Stomach (tissue), 9 donors: ENCODE measurements around the gene CLIC5. TPM values are rescaled to one million over a fixed set of nuclear protein-coding genes. Genes with fewer than 3 reads are reported as not detected.
A peak's percentile ranks its signal among the peaks of the same experiment; 100 is the strongest.

ENCODE experiments used
- DNase-seq, 2 donors: peaks; one replicate each; pipeline versions ENCODE4 v3.0.0 to v3.0.0-alpha.2; 2013 to 2019
- H3K27ac ChIP-seq, 5 donors: fragments of 200-600 bp in 4 of 5; sonication (generic) in 4 of 5; one replicate each; pipeline ENCODE4 v1.5.1; 2013 to 2019; ENCODE audit warnings: mild to moderate bottlenecking in 1 of 5, moderate library complexity in 1 of 5
- H3K27me3 ChIP-seq, 3 donors: fragments of 200-600 bp; sonication (generic); one replicate each; pipeline ENCODE4 v1.5.1; 2017 to 2019; ENCODE audit warnings: mixed run types in 1 of 3
- H3K36me3 ChIP-seq, 4 donors: fragments of 200-600 bp; sonication (generic); 1 replicate in 3 of 4; 2 replicates in 1 of 4; pipeline ENCODE4 v1.5.1; 2016 to 2019
- H3K4me1 ChIP-seq, 4 donors: fragments of 200-600 bp; sonication (generic); one replicate each; pipeline ENCODE4 v1.5.1; 2016 to 2019
- H3K4me3 ChIP-seq, 4 donors: fragments of 200-600 bp; sonication (generic) in 3 of 4; one replicate each; pipeline ENCODE4 v1.5.1; 2016 to 2019; ENCODE audit warnings: mild to moderate bottlenecking in 1 of 4
- H3K9me3 ChIP-seq, 4 donors: fragments of 200-600 bp; sonication (generic); one replicate each; pipeline ENCODE4 v1.5.1; 2016 to 2019
- EP300 ChIP-seq: sonication (generic); formaldehyde crosslinking; IDR thresholded peaks from one replicate; pipeline ENCODE4 v1.6.1; 2017; ENCODE audit warnings: antibody characterized with exemption
- POLR2A ChIP-seq, 4 donors: fragments of 450-650 bp; IDR thresholded peaks; one replicate each; pipeline ENCODE4 v1.6.1; 2016; ENCODE audit warnings: antibody characterized with exemption in 4 of 4, control low read depth in 2 of 4, mild to moderate bottlenecking in 1 of 4, moderate library complexity in 1 of 4
- POLR2AphosphoS5 ChIP-seq, 3 donors: sonication (generic); formaldehyde crosslinking; IDR thresholded peaks; one replicate each; pipeline ENCODE4 v1.6.1; 2016; ENCODE audit warnings: antibody characterized with exemption in 3 of 3
- WGBS, 5 donors: extraction: QIAGEN DNeasy Blood & Tissue Kit in 3 of 5; methylation state at CpG; one replicate each; pipeline versions ENCODE4 v1.1.5 to v1.1.7; 2013 to 2018; 5-methylcytosine and 5-hydroxymethylcytosine counted together
- intact Hi-C: fragments of 100-400 bp; cut with DNase I; formaldehyde crosslinking; loops from one replicate; pipeline ENCODE4 v1.15.1; 2023; ENCODE audit warnings: low total_unique reads
- polyA plus RNA-seq, 3 donors: library from polyadenylated mRNA; stranded (reverse); fragments of 200-250 nt; gene quantifications; one replicate each; pipeline ENCODE4 v1.2.3, GENCODE V29; 2013
- total RNA-seq, 5 donors: library from RNA; depleted of rRNA; stranded (reverse); fragments of >200 nt; gene quantifications; one replicate each; pipeline versions ENCODE4 v1.1.0 to v1.2.3, GENCODE V29; 2014 to 2016
- TF ChIP-seq, protein P1 (sequence below), 7 experiments: fragments of 450-650 bp in 4 of 7; fragments of 200-600 bp in 3 of 7; sonication (generic) in 3 of 7; IDR thresholded peaks; one replicate each; pipeline ENCODE4 v1.5.1; 2016 to 2019; ENCODE audit warnings: antibody characterized with exemption in 7 of 7, control low read depth in 2 of 7, mild to moderate bottlenecking in 1 of 7
- donor health status: healthy with polysubstance abuse.
- donor health status: Bipolar disorder and iron deficiency.
- donor health status: healthy.

CLIC5 gene
- total and polyA plus RNA-seq, 8 donors: 0.19 to 30.4 (median 2.0) TPM; not detected in 1

DNA sequence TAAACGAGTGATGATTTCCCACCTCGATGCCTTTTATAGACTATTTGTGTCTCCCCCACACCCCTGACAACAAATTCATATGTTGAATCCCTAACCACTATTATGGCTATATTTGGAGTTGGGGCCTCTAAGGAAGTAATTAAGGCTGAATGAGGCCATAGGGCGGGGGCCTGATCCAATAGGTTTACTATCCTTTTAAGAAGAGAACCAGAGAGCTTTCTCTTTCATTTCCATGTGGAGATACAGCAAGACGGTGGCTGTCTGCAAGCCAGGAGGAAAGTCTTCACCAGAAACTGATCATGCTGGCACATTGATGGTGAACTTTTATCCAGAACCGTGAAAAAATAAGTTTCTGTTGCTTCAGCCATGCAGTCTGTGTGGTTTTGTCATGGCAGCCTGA, 38.9 kb upstream of the CLIC5 start:
- intact Hi-C loops: no loop called here
- Histone ChIP-seq H3K9me3 (peaks cover 0 to 5% (median 4%) of the 10 kb centered on the region in 4 donors), H3K27me3 (peaks cover 0 to 8% (median 0%) of the 10 kb centered on the region in 3 donors), H3K27ac (peak overlapping the region in 2 of 5 donors; percentile 1 to 5), H3K4me1 (no peaks in the 10 kb centered on the region), H3K36me3 (no peaks in the 10 kb centered on the region), H3K4me3 (no peak overlapping the region)
- 82 to 88% (median 86%) methylated on average over 5 of the region's 5 CpGs for WGBS, 5 donors
- no peak for TF ChIP-seq POLR2A (IDR thresholded peaks at IDR 0.05)
- TF ChIP-seq POLR2AphosphoS5 (IDR thresholded peaks at IDR 0.05): no peak
- TF ChIP-seq EP300: no peak
- TF ChIP-seq, protein P1, sequence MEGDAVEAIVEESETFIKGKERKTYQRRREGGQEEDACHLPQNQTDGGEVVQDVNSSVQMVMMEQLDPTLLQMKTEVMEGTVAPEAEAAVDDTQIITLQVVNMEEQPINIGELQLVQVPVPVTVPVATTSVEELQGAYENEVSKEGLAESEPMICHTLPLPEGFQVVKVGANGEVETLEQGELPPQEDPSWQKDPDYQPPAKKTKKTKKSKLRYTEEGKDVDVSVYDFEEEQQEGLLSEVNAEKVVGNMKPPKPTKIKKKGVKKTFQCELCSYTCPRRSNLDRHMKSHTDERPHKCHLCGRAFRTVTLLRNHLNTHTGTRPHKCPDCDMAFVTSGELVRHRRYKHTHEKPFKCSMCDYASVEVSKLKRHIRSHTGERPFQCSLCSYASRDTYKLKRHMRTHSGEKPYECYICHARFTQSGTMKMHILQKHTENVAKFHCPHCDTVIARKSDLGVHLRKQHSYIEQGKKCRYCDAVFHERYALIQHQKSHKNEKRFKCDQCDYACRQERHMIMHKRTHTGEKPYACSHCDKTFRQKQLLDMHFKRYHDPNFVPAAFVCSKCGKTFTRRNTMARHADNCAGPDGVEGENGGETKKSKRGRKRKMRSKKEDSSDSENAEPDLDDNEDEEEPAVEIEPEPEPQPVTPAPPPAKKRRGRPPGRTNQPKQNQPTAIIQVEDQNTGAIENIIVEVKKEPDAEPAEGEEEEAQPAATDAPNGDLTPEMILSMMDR (IDR thresholded peaks at IDR 0.05): no peak
- no peak for DNase-seq

DNA sequence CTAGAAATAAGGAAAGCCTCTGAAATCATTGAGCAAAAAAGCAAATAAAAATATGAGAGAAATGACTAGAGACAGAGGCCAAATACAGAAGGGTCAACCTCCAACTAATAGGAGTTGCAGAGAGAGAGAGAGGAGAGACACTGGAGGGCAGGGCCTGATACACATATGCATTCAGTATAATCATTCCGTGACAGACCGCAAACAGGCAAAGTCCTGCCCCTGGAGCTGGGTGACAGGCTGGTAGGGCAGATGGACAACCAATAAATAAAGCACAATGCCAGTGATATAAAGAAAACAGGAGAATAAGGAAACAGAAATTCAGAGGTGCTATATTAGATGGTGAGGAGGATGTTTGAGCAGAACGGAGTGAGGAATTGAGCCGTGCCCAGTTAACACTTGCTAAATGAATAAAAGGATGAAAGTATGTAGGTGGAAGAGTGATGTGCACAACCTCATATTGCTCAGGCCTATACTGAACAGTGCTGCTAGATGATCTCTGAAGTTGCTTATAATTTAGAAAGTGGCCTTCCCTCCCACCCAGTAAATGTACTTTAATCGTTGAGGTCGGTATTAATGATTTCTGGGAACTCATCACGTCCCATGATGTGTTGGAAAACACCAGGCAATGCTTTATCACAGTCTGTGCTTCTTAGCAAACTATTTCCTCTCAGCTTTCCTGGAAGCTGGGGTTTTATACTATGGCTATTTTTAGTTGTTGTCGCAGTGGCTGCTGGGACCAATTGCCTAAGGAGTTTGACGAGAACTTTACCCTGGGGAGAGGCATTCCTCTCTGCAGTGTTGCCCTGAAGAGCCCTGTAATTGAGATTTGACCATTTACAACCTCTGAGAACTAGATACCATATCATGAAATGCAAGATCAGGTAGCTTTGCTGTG, 37.6 kb upstream of the CLIC5 start:
- TF ChIP-seq POLR2AphosphoS5 (IDR thresholded peaks at IDR 0.05): peak in 1 of 3 donors; percentile 5
- no peak for TF ChIP-seq EP300
- 44 to 57% (median 49%) methylated on average over 9 of the region's 9 CpGs for WGBS, 5 donors
- Histone ChIP-seq H3K4me1 (no peaks in the 10 kb centered on the region), H3K9me3 (peaks cover 0 to 5% (median 4%) of the 10 kb centered on the region in 4 donors), H3K4me3 (no peak overlapping the region), H3K36me3 (no peaks in the 10 kb centered on the region), H3K27ac (peak overlapping the region in 2 of 5 donors; percentile 10 to 58), H3K27me3 (peaks cover 0 to 5% (median 0%) of the 10 kb centered on the region in 3 donors)
- intact Hi-C loops: no loop called here
- DNase-seq: peak in 1 of 2 donors; percentile 71

DNA sequence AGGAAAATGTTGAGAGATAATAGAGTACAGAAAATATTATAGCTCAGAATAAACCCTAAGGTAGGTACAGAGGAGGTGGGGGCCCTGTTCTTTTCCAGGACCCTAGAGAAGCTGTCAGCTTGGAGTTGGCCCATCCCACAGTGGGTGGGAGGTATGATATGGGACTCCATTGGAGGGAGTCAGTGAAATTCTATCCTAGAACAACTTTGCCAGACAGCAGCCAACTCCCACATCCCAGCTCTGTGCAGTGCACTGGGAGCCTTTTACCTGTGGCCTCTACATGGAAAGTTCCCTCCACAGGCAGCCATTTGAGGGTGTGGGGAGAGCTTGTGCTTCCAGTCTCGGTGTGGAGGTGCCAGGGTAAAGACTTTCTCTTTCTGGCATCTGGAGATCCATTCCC, 36.8 kb upstream of the CLIC5 start:
- H3K27me3 ChIP-seq: peaks cover 0 to 4% (median 0%) of the 10 kb centered on the region in 3 donors
- H3K27ac ChIP-seq: peak overlapping the region in 2 of 5 donors; percentile 10 to 58
- no peaks in the 10 kb centered on the region for H3K4me1 ChIP-seq
- H3K36me3 ChIP-seq: no peaks in the 10 kb centered on the region
- no peak for DNase-seq
- no peak overlapping the region for H3K4me3 ChIP-seq
- intact Hi-C loops: no loop called here
- no peak for TF ChIP-seq EP300
- TF ChIP-seq, protein P1 (IDR thresholded peaks at IDR 0.05): no peak
- TF ChIP-seq POLR2AphosphoS5 (IDR thresholded peaks at IDR 0.05): no peak
- no peak for TF ChIP-seq POLR2A (IDR thresholded peaks at IDR 0.05)
- H3K9me3 ChIP-seq: peaks cover 0 to 5% (median 3%) of the 10 kb centered on the region in 4 donors
- 62 to 96% (median 88%) methylated on average over 1 of the region's 1 CpG for whole genome bisulfite sequencing, 5 donors

DNA sequence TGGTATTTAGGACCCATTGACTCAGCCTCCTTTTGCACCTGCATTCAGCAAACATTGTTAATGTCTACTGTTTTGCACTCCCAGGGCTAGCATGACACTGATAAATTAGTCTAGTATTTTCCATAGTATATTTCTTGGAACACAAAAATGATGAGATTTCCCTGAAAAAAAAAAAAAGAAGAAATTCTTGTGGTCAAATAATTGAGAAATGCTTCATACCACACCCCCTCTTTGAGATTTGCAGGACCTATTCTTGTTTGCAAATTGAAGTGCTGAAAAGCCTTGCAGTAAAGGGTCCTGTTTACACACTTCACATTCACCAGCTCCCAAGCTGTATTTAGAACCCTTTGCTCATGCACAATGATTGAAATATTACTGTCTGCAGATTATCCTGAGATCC, 36.3 kb upstream of the CLIC5 start:
- no peaks in the 10 kb centered on the region for H3K4me1 ChIP-seq
- DNase-seq: no peak
- intact Hi-C loops: no loop called here
- TF ChIP-seq, protein P1 (IDR thresholded peaks at IDR 0.05): no peak
- no peak for TF ChIP-seq EP300
- TF ChIP-seq POLR2AphosphoS5 (IDR thresholded peaks at IDR 0.05): no peak
- no peak for TF ChIP-seq POLR2A (IDR thresholded peaks at IDR 0.05)
- H3K27me3 ChIP-seq: peaks cover 0 to 4% (median 0%) of the 10 kb centered on the region in 3 donors
- H3K27ac ChIP-seq: peak overlapping the region in 1 of 5 donors; percentile 58
- no peak overlapping the region for H3K4me3 ChIP-seq
- no peaks in the 10 kb centered on the region for H3K36me3 ChIP-seq
- H3K9me3 ChIP-seq: peaks cover 0 to 2% (median under 1%) of the 10 kb centered on the region in 4 donors
